Measurements from ENCODE around the gene ALDH8A1. TPM values are rescaled to one million over a fixed set of nuclear protein-coding genes. Genes with fewer than 3 reads are reported as not detected.

ALDH8A1 gene
- total RNA-seq, 3 donors from 2014 or later, result 0.48 to 2.3 (median 0.75) TPM

GRCh38 chr6:134925800-134926199 lies 24.1 kb downstream of the ALDH8A1 start:
- intact Hi-C loops (cut with DNase I, micrococcal nuclease), result no loop called here
- ATAC-seq (no peak), DNase-seq (no peak)
- TF ChIP-seq CTCF (IDR thresholded peaks at IDR 0.05), result no peak
- Histone ChIP-seq H3K9me3 (no peaks in the 10 kb centered on the region), H3K36me3 (ENCODE audit: low read depth) (no peaks in the 10 kb centered on the region), H3K4me3 (no peak overlapping the region), H3K4me1 (ENCODE audit: low read depth) (no peaks in the 10 kb centered on the region)

GRCh38 chr6:134921721-134922261 lies 28.1 kb downstream of the ALDH8A1 start:
- H3K4me3 ChIP-seq, result no peak overlapping the region
- no peak for TF ChIP-seq CTCF (IDR thresholded peaks at IDR 0.05)
- ATAC-seq (no peak), DNase-seq (no peak)
- H3K9me3 ChIP-seq, result no peaks in the 10 kb centered on the region
- H3K36me3 ChIP-seq (ENCODE audit: low read depth), result no peaks in the 10 kb centered on the region
- intact Hi-C loops (cut with DNase I, micrococcal nuclease), result no loop called here
- H3K4me1 ChIP-seq (ENCODE audit: low read depth), result no peaks in the 10 kb centered on the region

GRCh38 chr6:134921276-134921675 lies 28.6 kb downstream of the ALDH8A1 start:
- ATAC-seq, result no peak
- intact Hi-C loops (cut with DNase I, micrococcal nuclease), result no loop called here
- DNase-seq, result no peak
- no peak for TF ChIP-seq CTCF (IDR thresholded peaks at IDR 0.05)
- Histone ChIP-seq H3K4me1 (ENCODE audit: low read depth) (no peaks in the 10 kb centered on the region), H3K9me3 (no peaks in the 10 kb centered on the region), H3K36me3 (ENCODE audit: low read depth) (no peaks in the 10 kb centered on the region), H3K4me3 (no peak overlapping the region)

GRCh38 chr6:134920422-134920821 lies 29.5 kb downstream of the ALDH8A1 start:
- no peak for TF ChIP-seq CTCF (IDR thresholded peaks at IDR 0.05)
- ATAC-seq (no peak), DNase-seq (no peak)
- H3K36me3 ChIP-seq (ENCODE audit: low read depth), result no peaks in the 10 kb centered on the region
- intact Hi-C loops (cut with DNase I, micrococcal nuclease), result no loop called here
- H3K4me3 ChIP-seq, result no peak overlapping the region
- no peaks in the 10 kb centered on the region for H3K9me3 ChIP-seq
- no peaks in the 10 kb centered on the region for H3K4me1 ChIP-seq (ENCODE audit: low read depth)

GRCh38 chr6:134918418-134918961 lies 31.4 kb downstream of the ALDH8A1 start:
- intact Hi-C loops (cut with DNase I, micrococcal nuclease), result no loop called here
- ATAC-seq (no peak), DNase-seq (no peak)
- H3K4me3 ChIP-seq, result no peak overlapping the region
- H3K4me1 ChIP-seq (ENCODE audit: low read depth), result no peaks in the 10 kb centered on the region
- no peaks in the 10 kb centered on the region for H3K9me3 ChIP-seq
- TF ChIP-seq CTCF (IDR thresholded peaks at IDR 0.05), result no peak
- no peaks in the 10 kb centered on the region for H3K36me3 ChIP-seq (ENCODE audit: low read depth)

- TF ChIP-seq CTCF (IDR thresholded peaks at IDR 0.05), result no peak
- DNase-seq (no peak), ATAC-seq (no peak)
- H3K36me3 ChIP-seq (ENCODE audit: low read depth), result no peaks in the 10 kb centered on the region
- no peaks in the 10 kb centered on the region for H3K4me1 ChIP-seq (ENCODE audit: low read depth)
- intact Hi-C loops (cut with DNase I, micrococcal nuclease), result no loop called here
- H3K4me3 ChIP-seq, result no peak overlapping the region
- no peaks in the 10 kb centered on the region for H3K9me3 ChIP-seq
Observed at GRCh38 chr6:134911547-134911946, 38.4 kb downstream of the ALDH8A1 start.
